IMR-90 (cell line): Measurements from ENCODE around the gene SP140L. TPM values are rescaled to one million over a fixed set of nuclear protein-coding genes. Genes with fewer than 3 reads are reported as not detected.

Experiments
- ATAC-seq: fragments of 200-7000 bp; cut with Tn5 transposase; 2 replicates; pipeline ENCODE4 v1.9.1; 2020; ENCODE audit warnings: low read depth, mild to moderate bottlenecking, moderate library complexity
- BruUV-seq: library from RNA; stranded (reverse); fragments of 400-500 nt; replicated peaks from 2 replicates; lab custom pipeline; 2021; lab: Mats Ljungman, UMichigan
- CTCF ChIA-PET: fragments of 300-600 bp; formaldehyde crosslinking; extraction: SDS; loops from one replicate; lab custom pipeline; 2021; ENCODE audit warnings: antibody characterized with exemption; lab: Yijun Ruan, JAX
- POLR2A ChIA-PET: fragments of 300-600 bp; sonication (Branson Sonifier 250); formaldehyde crosslinking; loops from one replicate; lab custom pipeline; 2022; ENCODE audit warnings: antibody characterized with exemption; ENCODE audit not compliant: unreplicated experiment; lab: Charles Lee
- DNase-seq: peaks from one replicate; pipeline ENCODE4 v3.0.0; 2013
- H2AFZ ChIP-seq: replicated peaks from 2 replicates; pipeline ENCODE3; 2013; ENCODE audit warnings: low read length, mild to moderate bottlenecking; ENCODE audit not compliant: poor library complexity
- H2AK5ac ChIP-seq: 2 replicates; pipeline ENCODE4 v1.6.1; 2013; ENCODE audit warnings: low read depth, low read length, inconsistent platforms
- H2AK9ac ChIP-seq: replicated peaks from 2 replicates; pipeline ENCODE3; 2013; ENCODE audit warnings: mild to moderate bottlenecking, low read depth, low read length, moderate library complexity; ENCODE audit not compliant: poor library complexity
- H2BK120ac ChIP-seq: 2 replicates; pipeline ENCODE4 v1.6.1; 2013; ENCODE audit warnings: low read depth, low read length, inconsistent platforms
- H2BK15ac ChIP-seq: 3 replicates; pipeline ENCODE4 v1.6.1; 2013; ENCODE audit warnings: low read depth, low read length, inconsistent platforms
- H2BK20ac ChIP-seq: 2 replicates; pipeline ENCODE4 v1.6.1; 2013; ENCODE audit warnings: low read depth, mild to moderate bottlenecking, inconsistent platforms, low read length, moderate library complexity
- H2BK5ac ChIP-seq: 2 replicates; pipeline ENCODE4 v1.6.1; 2013; ENCODE audit warnings: mild to moderate bottlenecking, low read depth, low read length, inconsistent platforms; ENCODE audit not compliant: poor library complexity, severe bottlenecking
- H3K14ac ChIP-seq: replicated peaks from 2 replicates; pipeline ENCODE4 v1.6.1; 2013; ENCODE audit warnings: low read depth, low read length, inconsistent platforms
- H3K18ac ChIP-seq: 2 replicates; pipeline ENCODE4 v1.6.1; 2013; ENCODE audit warnings: low read depth, low read length, control low read depth
- H3K23ac ChIP-seq: 2 replicates; pipeline ENCODE4 v1.6.1; 2013; ENCODE audit warnings: low read depth, low read length, inconsistent platforms
- H3K27ac ChIP-seq: 2 replicates; pipeline ENCODE4 v1.5.1; 2013; ENCODE audit warnings: mild to moderate bottlenecking, control low read depth, low read length; ENCODE audit not compliant: insufficient read depth
- H3K27me3 ChIP-seq: 2 replicates; pipeline ENCODE4 v1.6.1; 2013; ENCODE audit warnings: low read length; ENCODE audit not compliant: control insufficient read depth, insufficient read depth
- H3K36me3 ChIP-seq: 2 replicates; pipeline ENCODE4 v1.6.1; 2013; ENCODE audit warnings: low read length, mixed read lengths; ENCODE audit not compliant: control insufficient read depth, insufficient read depth
- H3K4ac ChIP-seq: 2 replicates; pipeline ENCODE4 v1.6.1; 2013; ENCODE audit warnings: low read depth, low read length, inconsistent platforms
- H3K4me1 ChIP-seq: 2 replicates; pipeline ENCODE4 v1.6.1; 2013; ENCODE audit warnings: low read length, mixed read lengths; ENCODE audit not compliant: control insufficient read depth, insufficient read depth
- H3K4me2 ChIP-seq: 2 replicates; pipeline ENCODE4 v1.6.1; 2013; ENCODE audit warnings: low read depth, mild to moderate bottlenecking, control low read depth, low read length, moderate library complexity
- H3K4me3 ChIP-seq: 2 replicates; pipeline ENCODE4 v1.5.1; 2013; ENCODE audit warnings: low read depth, mild to moderate bottlenecking, control low read depth, low read length, moderate library complexity; ENCODE audit not compliant: insufficient read depth
- H3K56ac ChIP-seq: 2 replicates; pipeline ENCODE4 v1.6.1; 2013; ENCODE audit warnings: low read length, inconsistent platforms; ENCODE audit not compliant: insufficient read depth; ENCODE audit errors: extremely low read depth
- H3K79me1 ChIP-seq, 2 experiments: 2 replicates each; pipeline ENCODE4 v1.6.1; 2013; ENCODE audit warnings: low read length in 2 of 2, inconsistent platforms in 1 of 2, low read depth in 1 of 2
- H3K9ac ChIP-seq: 2 replicates; pipeline ENCODE4 v1.6.1; 2013; ENCODE audit warnings: low read depth, low read length, control low read depth
- H3K9me1 ChIP-seq: 2 replicates; pipeline ENCODE4 v1.6.1; 2013; ENCODE audit warnings: low read length, inconsistent platforms; ENCODE audit not compliant: insufficient read depth
- H3K9me3 ChIP-seq: 2 replicates; pipeline ENCODE4 v1.6.1; 2013; ENCODE audit warnings: low read length; ENCODE audit not compliant: control insufficient read depth, insufficient read depth
- H4K20me1 ChIP-seq: 2 replicates; pipeline ENCODE4 v1.6.1; 2013; ENCODE audit warnings: low read length, inconsistent platforms; ENCODE audit not compliant: insufficient read depth
- H4K5ac ChIP-seq: 2 replicates; pipeline ENCODE4 v1.6.1; 2013; ENCODE audit warnings: mild to moderate bottlenecking, low read depth, low read length, control low read depth
- H4K8ac ChIP-seq, 2 experiments: 2 replicates each; pipeline ENCODE4 v1.6.1; 2013; ENCODE audit warnings: low read depth in 2 of 2, low read length in 2 of 2, control low read depth in 1 of 2, inconsistent platforms in 1 of 2
- H4K91ac ChIP-seq: 2 replicates; pipeline ENCODE4 v1.6.1; 2013; ENCODE audit warnings: low read depth, low read length, inconsistent platforms; ENCODE audit not compliant: insufficient read depth
- BHLHE40 ChIP-seq: fragments of 150-350 bp; IDR thresholded peaks from 2 replicates; pipeline ENCODE4 v1.6.1; 2016; ENCODE audit warnings: mild to moderate bottlenecking, low read depth, low read length
- CHD1 ChIP-seq: IDR thresholded peaks from 2 replicates; pipeline ENCODE4 v1.6.1; 2012; ENCODE audit warnings: low read depth, low read length, improper control_type of control experiment
- ELK1 ChIP-seq: fragments of 150-350 bp; IDR thresholded peaks from 2 replicates; pipeline ENCODE4 v1.6.1; 2016; ENCODE audit warnings: low read depth, mild to moderate bottlenecking, low read length, moderate library complexity, borderline replicate concordance
- FOS ChIP-seq: fragments of 150-350 bp; IDR thresholded peaks from 2 replicates; pipeline ENCODE4 v1.6.1; 2016; ENCODE audit warnings: low read depth, low read length
- MAFK ChIP-seq: IDR thresholded peaks from 2 replicates; pipeline ENCODE4 v1.6.1; 2012; ENCODE audit warnings: low read depth, low read length, improper control_type of control experiment
- MAZ ChIP-seq: IDR thresholded peaks from 2 replicates; pipeline ENCODE4 v1.6.1; 2012; ENCODE audit warnings: low read depth, mild to moderate bottlenecking, low read length, improper control_type of control experiment, moderate library complexity, borderline replicate concordance
- MXI1 ChIP-seq: IDR thresholded peaks from 2 replicates; pipeline ENCODE4 v1.6.1; 2012; ENCODE audit warnings: low read depth, mild to moderate bottlenecking, low read length, moderate library complexity, borderline replicate concordance
- NFE2L2 ChIP-seq: fragments of 150-350 bp; IDR thresholded peaks from 2 replicates; pipeline ENCODE4 v1.6.1; 2016; ENCODE audit warnings: low read depth, mild to moderate bottlenecking, low read length
- POLR2A ChIP-seq: IDR thresholded peaks from 2 replicates; pipeline ENCODE4 v1.6.1; 2012; ENCODE audit warnings: mild to moderate bottlenecking, low read depth, low read length
- RFX5 ChIP-seq: IDR thresholded peaks from 2 replicates; pipeline ENCODE4 v1.8.0; 2012; ENCODE audit warnings: low read depth, mild to moderate bottlenecking, low read length, moderate library complexity
- WGBS, 2 experiments: methylation state at CpG; one replicate each; pipeline versions ENCODE4 v1.1.5 to v1.1.7; 2013; ENCODE audit warnings: missing lambda C conversion rate in 2 of 2; ENCODE audit not compliant: insufficient read length in 1 of 2; ENCODE audit errors: extremely low coverage in 2 of 2; 5-methylcytosine and 5-hydroxymethylcytosine counted together
- dilution Hi-C: fragments of 300-500 bp; cut with HindIII; formaldehyde crosslinking; loops from one replicate; pipeline ENCODE4 v1.14.3; 2018; ENCODE audit warnings: low sequenced_read_pairs; ENCODE audit not compliant: unreplicated experiment
- in situ Hi-C: fragments of 300-500 bp; cut with MboI; formaldehyde crosslinking; loops from 3 replicates; pipeline ENCODE4 v1.14.3; 2019; ENCODE audit warnings: low sequenced_read_pairs, inconsistent platforms, mixed read lengths
- intact Hi-C: fragments of 100-400 bp; cut with micrococcal nuclease; formaldehyde crosslinking; loops from 2 replicates; pipeline ENCODE4 v1.10.0; 2022
- polyA plus RNA-seq, 3 experiments: library from polyadenylated mRNA; depleted of rRNA; stranded (reverse); fragments of >200 nt; gene quantifications; 2 replicates each; pipeline ENCODE4 v1.2.3, GENCODE V29; 2012; ENCODE audit warnings: low replicate concordance in 1 of 3
- total RNA-seq: library from RNA; depleted of rRNA; stranded (reverse); fragments of >200 nt; gene quantifications from 2 replicates; pipeline ENCODE4 v1.2.3, GENCODE V29; 2012

The SP140L gene
- total and polyA plus RNA-seq, 2 of the 4 experiments (the other 2 are of a cell fraction): 5.4 to 11.2 TPM

GRCh38 chr2:230329946-230330605 lies 3.1 kb downstream of the SP140L start:
- Histone ChIP-seq H4K5ac (no peak overlapping the region), H3K18ac (no peak overlapping the region), H2AFZ (no peak overlapping the region), H3K23ac (no peak overlapping the region), H2AK5ac (no peak overlapping the region), H4K91ac (no peak overlapping the region), H2AK9ac (no peak overlapping the region), H2BK15ac (no peak overlapping the region), H3K4ac (no peak overlapping the region), H2BK5ac (no peak overlapping the region), H3K4me2 (no peak overlapping the region), H3K9ac (no peak overlapping the region), H3K4me3 (no peak overlapping the region), H3K9me3 (no peaks in the 10 kb centered on the region), H3K9me1 (no peaks in the 10 kb centered on the region), H4K8ac (no peak overlapping the region), H2BK20ac (no peak overlapping the region), H3K79me1 (peaks cover 19 to 25% of the 10 kb centered on the region in 2 experiments), H3K14ac (no peak overlapping the region), H3K4me1 (peaks cover 6% of the 10 kb centered on the region), H2BK120ac (no peak overlapping the region), H4K20me1 (no peaks in the 10 kb centered on the region), H3K27ac (no peak overlapping the region), H3K56ac (no peak overlapping the region), H3K36me3 (peaks cover 2% of the 10 kb centered on the region), H3K27me3 (no peaks in the 10 kb centered on the region)
- no peak for DNase-seq
- ATAC-seq: no peak
- no CpG with 5 or more reads among the region's 7 CpGs for WGBS, 2 experiments
- BruUV-seq: no TSS peak
- intact Hi-C loops (loop anchor here (5.0 kb wide), 1 partner anchor 113 kb away; the partner anchor contains the start of gene SP110), in situ Hi-C loops (no loop called here), dilution Hi-C loops (no loop called here)
- TF ChIP-seq FOS (no peak), MAZ (no peak), ELK1 (no peak), MAFK (no peak), MXI1 (no peak), RFX5 (no peak), NFE2L2 (no peak), BHLHE40 (no peak), CHD1 (no peak), POLR2A (no peak)
- POLR2A ChIA-PET: no interaction called here
- CTCF ChIA-PET: no interaction called here
